Smooth muscle cell (in vitro differentiated cells): ENCODE measurements around the gene SLC4A7. TPM values are rescaled to one million over a fixed set of nuclear protein-coding genes. Genes with fewer than 3 reads are reported as not detected.

Experiments used
- DNase-seq: peaks from one replicate; lab custom pipeline; 2025; ENCODE audit not compliant: unreplicated experiment; lab: John Stamatoyannopoulos, UW
- H2AFZ ChIP-seq: fragments of 200-600 bp; sonication (generic); 2 replicates; pipeline ENCODE4 v1.6.0; 2016; ENCODE audit warnings: antibody characterized with exemption, low read depth, mild to moderate bottlenecking
- H3F3A ChIP-seq: fragments of 200-600 bp; sonication (generic); 2 replicates; pipeline ENCODE4 v1.6.0; 2017; ENCODE audit warnings: antibody characterized with exemption, low read depth
- H3K27ac ChIP-seq: fragments of 200-600 bp; sonication (generic); 2 replicates; pipeline ENCODE4 v1.5.1; 2016; ENCODE audit warnings: low read depth, mild to moderate bottlenecking
- H3K27me3 ChIP-seq: fragments of 200-600 bp; sonication (generic); 2 replicates; pipeline ENCODE4 v1.6.1; 2016; ENCODE audit warnings: low read depth, mild to moderate bottlenecking
- H3K36me3 ChIP-seq: fragments of 200-600 bp; sonication (generic); 2 replicates; pipeline ENCODE4 v1.5.1; 2016; ENCODE audit warnings: low read depth
- H3K4me1 ChIP-seq: fragments of 200-600 bp; sonication (generic); 2 replicates; pipeline ENCODE4 v1.5.1; 2016; ENCODE audit warnings: low read depth
- H3K4me2 ChIP-seq: fragments of 200-600 bp; sonication (generic); 2 replicates; pipeline ENCODE4 v1.6.0; 2016; ENCODE audit warnings: mild to moderate bottlenecking
- H3K4me3 ChIP-seq: fragments of 200-600 bp; sonication (generic); 2 replicates; pipeline ENCODE4 v1.5.1; 2016; ENCODE audit warnings: mild to moderate bottlenecking
- H3K79me2 ChIP-seq: fragments of 200-600 bp; sonication (generic); 2 replicates; pipeline ENCODE4 v1.6.0; 2016; ENCODE audit warnings: low read depth, mild to moderate bottlenecking
- H3K9ac ChIP-seq: fragments of 200-600 bp; sonication (generic); 2 replicates; pipeline ENCODE4 v1.6.0; 2016; ENCODE audit warnings: low read depth
- H3K9me3 ChIP-seq: fragments of 200-600 bp; sonication (generic); replicated peaks from 2 replicates; pipeline ENCODE4 v1.5.1; 2016; ENCODE audit warnings: low read depth
- H4K20me1 ChIP-seq: fragments of 200-600 bp; sonication (generic); 2 replicates; pipeline ENCODE4 v1.6.0; 2016; ENCODE audit warnings: low read depth
- CTCF ChIP-seq: fragments of 200-600 bp; sonication (generic); IDR thresholded peaks from 2 replicates; pipeline ENCODE4 v1.5.1; 2017; ENCODE audit warnings: borderline replicate concordance, mild to moderate bottlenecking, antibody characterized with exemption; ENCODE audit not compliant: insufficient read depth, poor library complexity, severe bottlenecking
- WGBS: methylation state at CpG from one replicate; pipeline ENCODE4 v1.1.7; 2016; ENCODE audit warnings: low lambda C conversion rate; 5-methylcytosine and 5-hydroxymethylcytosine counted together
- polyA plus RNA-seq: library from polyadenylated mRNA; unstranded; fragments of >200 nt; fragmentation: Nextera tagmentation; extraction: Ambion mirVana; gene quantifications from 2 replicates; pipeline ENCODE4 v1.2.1, GENCODE V29; 2016
- total RNA-seq: library from RNA; depleted of rRNA; stranded (reverse); fragments of >200 nt; gene quantifications from 2 replicates; pipeline ENCODE4 v1.2.3, GENCODE V29; 2014

The SLC4A7 gene
- total and polyA plus RNA-seq, 2 experiments from 2014 or later = 13.1 to 62.8 TPM

DNA sequence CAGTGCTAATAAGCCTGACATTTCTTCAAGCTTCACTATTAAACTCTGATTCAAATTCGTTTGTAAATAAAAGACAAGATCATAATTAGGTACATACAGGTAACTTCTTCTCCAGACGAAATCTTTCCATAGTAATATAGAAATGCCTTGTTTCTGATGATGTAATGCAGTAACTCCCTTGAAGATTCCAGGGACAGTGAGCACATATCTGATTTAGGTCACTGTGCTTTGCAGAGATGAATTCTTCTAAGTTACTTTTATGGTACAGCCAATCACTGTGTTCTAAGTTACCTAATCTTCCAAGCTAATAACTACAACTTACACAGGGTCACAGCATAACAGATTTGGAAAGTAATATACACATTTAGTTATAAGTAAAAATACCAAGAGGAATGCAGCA is 27.6 kb downstream of the SLC4A7 start:
- Histone ChIP-seq H3K4me3 (no peak overlapping the region), H3K27me3 (no peaks in the 10 kb centered on the region), H3K27ac (no peak overlapping the region), H3K4me1 (no peaks in the 10 kb centered on the region), H3K4me2 (no peak overlapping the region), H3K9ac (no peak overlapping the region), H2AFZ (no peak overlapping the region), H3K36me3 (no peaks in the 10 kb centered on the region), H3K79me2 (peaks cover 64% of the 10 kb centered on the region), H4K20me1 (peaks cover 93% of the 10 kb centered on the region), H3F3A (peaks cover 3% of the 10 kb centered on the region), H3K9me3 (no peaks in the 10 kb centered on the region)
- no peak for DNase-seq
- 82% methylated on average over 2 of the region's 2 CpGs for WGBS
- TF ChIP-seq CTCF = no peak

GRCh38 chr3:27454914-27455313 is 29.3 kb downstream of the SLC4A7 start:
- Histone ChIP-seq H3K27ac (no peak overlapping the region), H3K27me3 (no peaks in the 10 kb centered on the region), H3K9ac (no peak overlapping the region), H4K20me1 (peaks cover 91% of the 10 kb centered on the region), H3K4me2 (no peak overlapping the region), H3K4me1 (no peaks in the 10 kb centered on the region), H2AFZ (no peak overlapping the region), H3K9me3 (no peaks in the 10 kb centered on the region), H3K79me2 (peaks cover 48% of the 10 kb centered on the region), H3K36me3 (no peaks in the 10 kb centered on the region), H3F3A (peaks cover 3% of the 10 kb centered on the region), H3K4me3 (no peak overlapping the region)
- no peak for TF ChIP-seq CTCF
- no peak for DNase-seq

DNA sequence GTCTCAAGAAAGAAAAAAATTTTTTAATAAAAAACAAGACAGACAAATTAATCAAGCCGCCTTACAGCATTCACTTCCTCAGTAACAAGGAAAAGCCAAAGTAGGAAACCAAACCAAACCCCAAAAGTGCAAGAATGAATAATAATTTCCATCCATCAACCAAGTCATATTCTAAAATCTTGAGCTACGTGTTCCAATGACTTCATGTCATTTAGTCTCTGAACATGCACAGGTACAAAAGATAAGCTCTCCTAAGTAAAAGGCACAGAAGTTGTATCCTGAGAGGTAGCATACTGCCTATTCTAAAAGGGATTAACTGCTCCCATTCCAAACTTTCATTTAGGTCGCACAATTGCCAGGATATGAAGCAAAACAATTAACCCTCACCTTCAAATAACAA is 29.7 kb downstream of the SLC4A7 start:
- Histone ChIP-seq H3F3A (peaks cover 3% of the 10 kb centered on the region), H3K27me3 (no peaks in the 10 kb centered on the region), H4K20me1 (peaks cover 92% of the 10 kb centered on the region), H3K36me3 (no peaks in the 10 kb centered on the region), H3K27ac (no peak overlapping the region), H3K9me3 (no peaks in the 10 kb centered on the region), H2AFZ (no peak overlapping the region), H3K79me2 (peaks cover 44% of the 10 kb centered on the region), H3K4me1 (no peaks in the 10 kb centered on the region), H3K4me3 (no peak overlapping the region), H3K9ac (no peak overlapping the region), H3K4me2 (no peak overlapping the region)
- no peak for DNase-seq
- no peak for TF ChIP-seq CTCF
- WGBS = 95% methylated on average over 3 of the region's 3 CpGs

DNA sequence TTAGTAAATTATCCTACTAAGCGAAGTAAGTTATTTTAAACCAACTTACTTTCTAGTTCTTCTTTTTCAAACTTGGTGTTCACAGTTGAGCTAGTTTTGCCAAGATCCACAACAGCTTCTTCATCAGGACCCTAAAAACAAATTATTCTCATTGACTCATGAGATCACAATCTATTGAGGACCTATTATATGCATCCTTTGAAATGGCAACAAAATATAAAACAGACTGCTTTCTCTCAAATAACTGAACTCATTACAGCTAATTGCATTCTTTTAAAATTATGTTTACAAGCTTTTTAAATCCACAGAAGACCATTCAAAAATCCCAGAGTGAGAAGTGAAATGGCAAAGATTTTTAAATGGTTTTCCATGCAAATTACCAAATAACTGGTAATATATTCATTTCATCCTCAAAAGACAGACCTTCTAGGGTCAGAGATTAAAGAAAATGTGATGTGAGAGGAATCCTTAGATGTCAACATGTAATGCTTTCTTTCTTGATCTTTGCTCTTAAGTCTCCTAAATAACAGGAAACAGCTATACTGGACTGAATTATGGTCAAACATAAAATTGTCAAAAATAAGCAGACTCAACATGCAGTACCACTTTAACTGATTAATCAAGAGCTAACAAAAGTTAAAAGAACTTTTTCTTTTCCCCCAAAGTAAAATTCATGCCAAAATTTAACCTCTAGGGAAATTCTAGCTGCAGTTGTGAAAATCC is 31.7 kb downstream of the SLC4A7 start:
- Histone ChIP-seq H3K9ac (no peak overlapping the region), H4K20me1 (peaks cover 73% of the 10 kb centered on the region), H3F3A (peaks cover 3% of the 10 kb centered on the region), H3K4me3 (no peak overlapping the region), H3K4me2 (peak overlapping the region; percentile 23), H2AFZ (no peak overlapping the region), H3K27ac (no peak overlapping the region), H3K4me1 (no peaks in the 10 kb centered on the region), H3K9me3 (no peaks in the 10 kb centered on the region), H3K36me3 (no peaks in the 10 kb centered on the region), H3K27me3 (no peaks in the 10 kb centered on the region), H3K79me2 (peaks cover 27% of the 10 kb centered on the region)
- 97% methylated on average over 1 of the region's 1 CpG for WGBS
- TF ChIP-seq CTCF = no peak
- no peak for DNase-seq
